Gastrocnemius medialis (tissue), 4 donors: Measurements from ENCODE around the gene ZBTB45.

Source experiments
- POLR2A ChIP-seq, 2 donors: fragments of 450-650 bp; IDR thresholded peaks; one replicate each; pipeline ENCODE4 v1.6.1; 2017; ENCODE audit warnings: antibody characterized with exemption in 2 of 2, mild to moderate bottlenecking in 2 of 2, moderate library complexity in 2 of 2
- TF ChIP-seq, protein P1 (sequence below), 5 experiments: fragments of 450-650 bp in 3 of 5; fragments of 200-600 bp in 2 of 5; sonication (generic) in 2 of 5; IDR thresholded peaks in 4 of 5; conservative IDR thresholded peaks in 1 of 5; 1 replicate in 4 of 5; 2 replicates in 1 of 5; pipeline ENCODE4 v1.5.1; 2016 to 2019; ENCODE audit warnings: antibody characterized with exemption in 5 of 5, mild to moderate bottlenecking in 3 of 5, moderate library complexity in 3 of 5

GRCh38 chr19:58553799-58554493 is 34.3 kb upstream of the ZBTB45 start:
- TF ChIP-seq, protein P1, sequence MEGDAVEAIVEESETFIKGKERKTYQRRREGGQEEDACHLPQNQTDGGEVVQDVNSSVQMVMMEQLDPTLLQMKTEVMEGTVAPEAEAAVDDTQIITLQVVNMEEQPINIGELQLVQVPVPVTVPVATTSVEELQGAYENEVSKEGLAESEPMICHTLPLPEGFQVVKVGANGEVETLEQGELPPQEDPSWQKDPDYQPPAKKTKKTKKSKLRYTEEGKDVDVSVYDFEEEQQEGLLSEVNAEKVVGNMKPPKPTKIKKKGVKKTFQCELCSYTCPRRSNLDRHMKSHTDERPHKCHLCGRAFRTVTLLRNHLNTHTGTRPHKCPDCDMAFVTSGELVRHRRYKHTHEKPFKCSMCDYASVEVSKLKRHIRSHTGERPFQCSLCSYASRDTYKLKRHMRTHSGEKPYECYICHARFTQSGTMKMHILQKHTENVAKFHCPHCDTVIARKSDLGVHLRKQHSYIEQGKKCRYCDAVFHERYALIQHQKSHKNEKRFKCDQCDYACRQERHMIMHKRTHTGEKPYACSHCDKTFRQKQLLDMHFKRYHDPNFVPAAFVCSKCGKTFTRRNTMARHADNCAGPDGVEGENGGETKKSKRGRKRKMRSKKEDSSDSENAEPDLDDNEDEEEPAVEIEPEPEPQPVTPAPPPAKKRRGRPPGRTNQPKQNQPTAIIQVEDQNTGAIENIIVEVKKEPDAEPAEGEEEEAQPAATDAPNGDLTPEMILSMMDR (IDR thresholded peaks at IDR 0.05 in 4 of 5, conservative IDR thresholded peaks at IDR 0.05 in 1 of 5): no peak
- no peak for TF ChIP-seq POLR2A (IDR thresholded peaks at IDR 0.05)
